Hepatocyte (in vitro differentiated cells): Measurements from ENCODE around the gene TULP4.

ENCODE experiments used
- EZH2 ChIP-seq: fragments of 200-600 bp; sonication (generic); IDR thresholded peaks from 2 replicates; pipeline ENCODE4 v1.6.1; 2016; ENCODE audit warnings: antibody characterized with exemption, mild to moderate bottlenecking, borderline replicate concordance
- TF ChIP-seq, protein P1 (sequence below): fragments of 200-600 bp; sonication (generic); IDR thresholded peaks from 2 replicates; pipeline ENCODE4 v1.5.1; 2016; ENCODE audit warnings: antibody characterized with exemption, mild to moderate bottlenecking; ENCODE audit not compliant: poor library complexity

GRCh38 chr6:158502263-158502950 lies 190.1 kb downstream of the TULP4 start:
- TF ChIP-seq EZH2: no peak
- TF ChIP-seq, protein P1, sequence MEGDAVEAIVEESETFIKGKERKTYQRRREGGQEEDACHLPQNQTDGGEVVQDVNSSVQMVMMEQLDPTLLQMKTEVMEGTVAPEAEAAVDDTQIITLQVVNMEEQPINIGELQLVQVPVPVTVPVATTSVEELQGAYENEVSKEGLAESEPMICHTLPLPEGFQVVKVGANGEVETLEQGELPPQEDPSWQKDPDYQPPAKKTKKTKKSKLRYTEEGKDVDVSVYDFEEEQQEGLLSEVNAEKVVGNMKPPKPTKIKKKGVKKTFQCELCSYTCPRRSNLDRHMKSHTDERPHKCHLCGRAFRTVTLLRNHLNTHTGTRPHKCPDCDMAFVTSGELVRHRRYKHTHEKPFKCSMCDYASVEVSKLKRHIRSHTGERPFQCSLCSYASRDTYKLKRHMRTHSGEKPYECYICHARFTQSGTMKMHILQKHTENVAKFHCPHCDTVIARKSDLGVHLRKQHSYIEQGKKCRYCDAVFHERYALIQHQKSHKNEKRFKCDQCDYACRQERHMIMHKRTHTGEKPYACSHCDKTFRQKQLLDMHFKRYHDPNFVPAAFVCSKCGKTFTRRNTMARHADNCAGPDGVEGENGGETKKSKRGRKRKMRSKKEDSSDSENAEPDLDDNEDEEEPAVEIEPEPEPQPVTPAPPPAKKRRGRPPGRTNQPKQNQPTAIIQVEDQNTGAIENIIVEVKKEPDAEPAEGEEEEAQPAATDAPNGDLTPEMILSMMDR: no peak
